Testis (tissue), 3 donors: ENCODE results near the gene ZNF414. TPM values are rescaled to one million over a fixed set of nuclear protein-coding genes. Genes with fewer than 3 reads are reported as not detected.

Experiments
- DNase-seq: peaks from one replicate; pipeline ENCODE4 v3.0.0-alpha.2; 2019
- H3K27ac ChIP-seq, 2 donors: fragments of 200-600 bp; sonication (generic); one replicate each; pipeline ENCODE4 v1.5.1; 2019
- H3K27me3 ChIP-seq: fragments of 200-600 bp; sonication (generic); one replicate; pipeline ENCODE4 v1.5.1; 2019
- H3K36me3 ChIP-seq: fragments of 200-600 bp; sonication (generic); one replicate; pipeline ENCODE4 v1.5.1; 2017; ENCODE audit warnings: low read depth; ENCODE audit errors: missing control alignments
- H3K4me1 ChIP-seq: fragments of 200-600 bp; sonication (generic); one replicate; pipeline ENCODE4 v1.5.1; 2019
- H3K4me3 ChIP-seq, 2 donors: fragments of 200-600 bp; sonication (generic); one replicate each; pipeline ENCODE4 v1.5.1; 2017 to 2019
- H3K9me3 ChIP-seq: fragments of 200-600 bp; sonication (generic); one replicate; pipeline ENCODE4 v1.5.1; 2017
- POLR2A ChIP-seq: fragments of 450-650 bp; IDR thresholded peaks from one replicate; pipeline ENCODE4 v1.6.1; 2017; ENCODE audit warnings: antibody characterized with exemption, mild to moderate bottlenecking, moderate library complexity
- WGBS, 2 donors: methylation state at CpG; one replicate each; pipeline ENCODE4 v1.1.5; 2018; 5-methylcytosine and 5-hydroxymethylcytosine counted together
- intact Hi-C: fragments of 100-400 bp; cut with DNase I; formaldehyde crosslinking; loops from one replicate; pipeline ENCODE4 v1.15.1; 2023; ENCODE audit warnings: low total_unique reads
- polyA plus RNA-seq: library from polyadenylated mRNA; stranded (reverse); fragments of 350-450 nt; fragmentation: Illumina TruSeq; extraction: RNeasy Lipid Tissue Mini Kit (QIAGEN cat#74804); gene quantifications from one replicate; pipeline ENCODE4 v1.2.3, GENCODE V29; 2014; ENCODE audit warnings: low read depth, low replicate concordance; ENCODE audit not compliant: insufficient read depth
- total RNA-seq, 2 donors: library from RNA; depleted of rRNA; stranded (reverse); fragments of >200 nt; gene quantifications; one replicate each; pipeline ENCODE4 v1.2.3, GENCODE V29; 2016
- TF ChIP-seq, protein P1 (sequence below), 3 experiments: fragments of 450-650 bp in 2 of 3; fragments of 200-600 bp in 1 of 3; sonication (generic) in 1 of 3; IDR thresholded peaks; one replicate each; pipeline ENCODE4 v1.5.1; 2016 to 2019; ENCODE audit warnings: antibody characterized with exemption in 3 of 3, mild to moderate bottlenecking in 2 of 3, moderate library complexity in 1 of 3

ZNF414 gene
- total and polyA plus RNA-seq, 3 donors from 2014 or later = 33.9 to 46.8 (median 35.8) TPM

DNA sequence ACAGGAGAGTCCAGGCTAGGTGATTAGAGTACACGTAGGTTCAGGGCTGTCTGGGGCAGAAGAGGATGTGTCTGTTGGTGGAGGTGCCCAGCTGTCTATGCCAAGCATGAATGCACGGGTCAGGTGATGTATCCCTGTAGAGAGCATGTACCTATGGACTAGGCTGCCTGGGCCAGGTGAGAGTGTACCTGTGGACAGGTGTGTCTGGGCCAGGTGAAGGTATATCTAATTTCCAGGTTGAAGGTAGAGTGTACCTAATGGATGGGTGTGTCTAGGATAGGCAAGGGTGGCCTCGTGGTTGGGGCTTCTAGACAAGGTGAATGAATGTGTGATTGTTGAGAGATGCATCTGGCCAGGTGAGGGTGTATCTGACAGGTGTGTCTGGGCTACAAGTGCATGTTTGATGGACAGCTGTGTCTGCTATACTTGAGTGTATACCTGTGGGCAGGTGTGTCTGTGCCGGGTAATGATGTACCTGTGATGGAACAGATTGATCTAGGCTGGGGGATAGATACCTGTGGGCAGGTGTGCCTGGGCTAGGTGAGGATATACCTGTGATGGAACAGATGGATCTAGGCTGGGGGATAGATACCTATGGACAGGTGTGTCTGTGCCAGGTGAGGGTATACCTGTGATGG is 15.5 kb upstream of the ZNF414 start:
- Histone ChIP-seq H3K4me1 (peaks cover 6% of the 10 kb centered on the region), H3K36me3 (no peaks in the 10 kb centered on the region), H3K4me3 (no peak overlapping the region), H3K9me3 (no peaks in the 10 kb centered on the region), H3K27ac (no peak overlapping the region), H3K27me3 (no peaks in the 10 kb centered on the region)
- no peak for DNase-seq
- no peak for TF ChIP-seq POLR2A
- TF ChIP-seq, protein P1, sequence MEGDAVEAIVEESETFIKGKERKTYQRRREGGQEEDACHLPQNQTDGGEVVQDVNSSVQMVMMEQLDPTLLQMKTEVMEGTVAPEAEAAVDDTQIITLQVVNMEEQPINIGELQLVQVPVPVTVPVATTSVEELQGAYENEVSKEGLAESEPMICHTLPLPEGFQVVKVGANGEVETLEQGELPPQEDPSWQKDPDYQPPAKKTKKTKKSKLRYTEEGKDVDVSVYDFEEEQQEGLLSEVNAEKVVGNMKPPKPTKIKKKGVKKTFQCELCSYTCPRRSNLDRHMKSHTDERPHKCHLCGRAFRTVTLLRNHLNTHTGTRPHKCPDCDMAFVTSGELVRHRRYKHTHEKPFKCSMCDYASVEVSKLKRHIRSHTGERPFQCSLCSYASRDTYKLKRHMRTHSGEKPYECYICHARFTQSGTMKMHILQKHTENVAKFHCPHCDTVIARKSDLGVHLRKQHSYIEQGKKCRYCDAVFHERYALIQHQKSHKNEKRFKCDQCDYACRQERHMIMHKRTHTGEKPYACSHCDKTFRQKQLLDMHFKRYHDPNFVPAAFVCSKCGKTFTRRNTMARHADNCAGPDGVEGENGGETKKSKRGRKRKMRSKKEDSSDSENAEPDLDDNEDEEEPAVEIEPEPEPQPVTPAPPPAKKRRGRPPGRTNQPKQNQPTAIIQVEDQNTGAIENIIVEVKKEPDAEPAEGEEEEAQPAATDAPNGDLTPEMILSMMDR (IDR thresholded peaks at IDR 0.05) = no peak
- WGBS, 2 donors = 83 to 97% methylated on average over 4 of the region's 4 CpGs
- intact Hi-C loops = no loop called here

DNA sequence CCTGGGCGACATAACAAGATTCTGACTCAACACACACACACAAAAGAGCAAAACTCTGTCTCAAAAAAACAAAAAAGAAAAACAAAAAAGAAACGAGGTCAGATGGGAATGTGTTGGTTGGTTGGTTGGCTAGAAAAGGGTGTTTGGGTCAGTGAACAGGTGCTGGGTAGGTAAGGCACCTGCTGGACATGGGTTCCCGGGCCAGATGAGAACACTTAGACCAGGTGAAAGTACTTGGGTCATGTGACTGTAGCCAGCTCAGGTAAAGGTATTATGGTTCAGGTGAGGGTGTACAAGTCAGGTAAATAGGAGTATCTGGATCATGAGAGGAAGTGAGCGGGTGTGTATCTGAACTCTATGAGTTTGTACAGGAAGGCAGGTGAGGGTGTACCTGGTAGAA is 14.5 kb upstream of the ZNF414 start:
- TF ChIP-seq, protein P1 (IDR thresholded peaks at IDR 0.05) = no peak
- no peak for TF ChIP-seq POLR2A
- H3K27me3 ChIP-seq = no peaks in the 10 kb centered on the region
- peaks cover 6% of the 10 kb centered on the region for H3K4me1 ChIP-seq
- no peaks in the 10 kb centered on the region for H3K9me3 ChIP-seq
- 62 to 65% methylated on average over 4 of the region's 4 CpGs for WGBS, 2 donors
- intact Hi-C loops = no loop called here
- no peaks in the 10 kb centered on the region for H3K36me3 ChIP-seq
- H3K4me3 ChIP-seq = no peak overlapping the region
- DNase-seq = no peak
- no peak overlapping the region for H3K27ac ChIP-seq

DNA sequence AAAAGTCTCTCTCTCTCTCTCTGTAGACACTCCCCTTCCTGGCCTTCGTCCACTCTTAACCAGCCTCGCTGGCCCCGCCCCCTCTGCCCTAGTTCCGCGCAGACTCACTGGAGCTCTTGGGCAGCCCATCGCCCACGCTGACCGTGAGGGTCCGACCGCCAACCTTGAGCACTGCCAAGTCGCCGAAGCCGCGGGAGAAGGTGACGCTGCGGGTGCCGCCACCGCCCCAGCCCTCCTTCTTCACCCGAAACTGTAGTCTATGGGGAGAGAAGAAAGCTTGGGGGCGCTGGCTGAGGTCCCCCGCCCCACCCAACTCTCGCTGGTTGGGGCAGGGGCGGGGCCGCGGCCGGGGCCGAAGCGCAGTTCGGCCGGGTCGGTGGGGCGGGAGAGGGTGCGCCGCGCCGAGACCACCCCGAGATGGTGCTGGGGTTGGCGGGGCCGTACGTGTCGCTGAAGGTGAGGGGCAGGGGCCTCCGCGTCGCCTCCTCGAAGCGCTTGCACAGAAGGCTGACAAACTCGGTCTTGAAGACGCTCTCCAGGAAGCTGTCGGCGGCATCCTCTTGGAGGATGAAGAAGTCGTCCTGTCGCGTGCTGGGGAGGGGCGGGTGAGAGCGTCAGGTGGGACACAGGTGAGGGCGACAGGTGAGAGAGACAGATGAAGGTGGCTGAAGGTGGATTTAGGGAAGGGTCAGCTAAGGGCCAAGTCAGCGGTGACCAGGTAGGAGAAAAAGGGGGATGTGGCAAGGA is 12.6 kb upstream of the ZNF414 start:
- peak; percentile 95 for DNase-seq
- no peak for TF ChIP-seq POLR2A
- TF ChIP-seq, protein P1 (IDR thresholded peaks at IDR 0.05) = no peak
- intact Hi-C loops = no loop called here
- Histone ChIP-seq H3K36me3 (no peaks in the 10 kb centered on the region), H3K27me3 (no peaks in the 10 kb centered on the region), H3K4me3 (peak overlapping the region; percentile 71 to 74), H3K4me1 (peaks cover 6% of the 10 kb centered on the region), H3K9me3 (no peaks in the 10 kb centered on the region), H3K27ac (peak overlapping the region; percentile 75 to 91)
- WGBS, 2 donors = 10 to 12% methylated on average over 15 to 57 of the region's 57 CpGs

DNA sequence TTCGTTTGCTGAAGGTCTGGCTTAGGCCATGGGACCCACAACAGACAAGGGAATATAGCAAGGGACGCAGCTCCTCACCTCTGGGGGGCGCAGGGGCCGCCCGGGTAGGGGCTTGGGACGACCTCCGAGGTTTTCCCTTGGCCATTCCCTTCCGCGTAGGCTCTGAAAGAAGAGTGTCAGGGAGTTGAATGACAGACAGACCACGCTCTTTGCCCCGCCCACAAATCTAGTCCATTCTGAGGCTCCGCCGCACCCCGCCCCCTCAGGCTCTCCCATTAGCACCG is 11.4 kb upstream of the ZNF414 start:
- Histone ChIP-seq H3K9me3 (no peaks in the 10 kb centered on the region), H3K36me3 (no peaks in the 10 kb centered on the region), H3K4me3 (peak overlapping the region; percentile 29 to 74), H3K27ac (peak overlapping the region; percentile 6 to 81), H3K27me3 (no peaks in the 10 kb centered on the region), H3K4me1 (peaks cover 6% of the 10 kb centered on the region)
- 8 to 17% methylated on average over 12 to 15 of the region's 15 CpGs for WGBS, 2 donors
- no peak for DNase-seq
- TF ChIP-seq, protein P1 (IDR thresholded peaks at IDR 0.05) = peak in 1 of 3 experiments; percentile 21
- TF ChIP-seq POLR2A = no peak
- intact Hi-C loops = no loop called here
